ENCODE data around the gene COL5A3. TPM values are rescaled to one million over a fixed set of nuclear protein-coding genes. Genes with fewer than 3 reads are reported as not detected.

The COL5A3 gene
- total and polyA plus RNA-seq, 2 of the 13 experiments (the other 11 are each of a cell fraction or from before 2014, with no cell fraction given), result 0.02 TPM; not detected in 1

- TF ChIP-seq GTF2F1 (IDR thresholded peaks at IDR 0.05; ENCODE audit: low read length) (no peak; the same call in 1 of the 2 replicates), ZFP91 (CRISPR knock-in tag; IDR thresholded peaks at IDR 0.05; ENCODE audit: borderline replicate concordance) (peak; percentile 88), ZNF124 (CRISPR knock-in tag; IDR thresholded peaks at IDR 0.05) (0 out of 2 replicates have a peak, but pooled peaks have one; percentile 37), ZNF614 (CRISPR knock-in tag; IDR thresholded peaks at IDR 0.05; ENCODE audit: borderline replicate concordance) (peak; percentile 90; the same call in 1 of the 2 replicates), MTA1 (CRISPR knock-in tag; IDR thresholded peaks at IDR 0.05; ENCODE audit: borderline replicate concordance) (peak; percentile 78; the same call in 1 of the 2 replicates), ZNF547 (CRISPR knock-in tag; IDR thresholded peaks at IDR 0.05) (peak; percentile 54; the same call in 1 of the 2 replicates), ZNF512 (CRISPR knock-in tag; IDR thresholded peaks at IDR 0.05) (peak; percentile 100), ARID5B (CRISPR knock-in tag; IDR thresholded peaks at IDR 0.05) (peak; percentile 88), ZNF280D (CRISPR knock-in tag; IDR thresholded peaks at IDR 0.05) (peak; percentile 81; the same call in 1 of the 2 replicates), FOXK1 (CRISPR knock-in tag; IDR thresholded peaks at IDR 0.05; ENCODE audit: borderline replicate concordance, low read depth) (peak; percentile 70; the same call in 1 of the 2 replicates), EP300 (IDR thresholded peaks at IDR 0.05; ENCODE audit: low read depth in 2 of 2, low read length in 2 of 2) (peak in 1 of 2 experiments; percentile 54; a peak in 2 of 4 replicates), EP300 (CRISPR knock-in tag; IDR thresholded peaks at IDR 0.05; ENCODE audit: borderline replicate concordance) (no peak; the same call in 1 of the 2 replicates), NCOA5 (CRISPR knock-in tag; IDR thresholded peaks at IDR 0.05) (no peak), GFI1 (CRISPR knock-in tag; IDR thresholded peaks at IDR 0.05; ENCODE audit: borderline replicate concordance) (peak; percentile 79), RARA (CRISPR knock-in tag; IDR thresholded peaks at IDR 0.05) (peak; percentile 85), MIXL1 (CRISPR knock-in tag; IDR thresholded peaks at IDR 0.05) (peak; percentile 57; the same call in 1 of the 2 replicates), ZNF598 (CRISPR knock-in tag; IDR thresholded peaks at IDR 0.05; ENCODE audit: borderline replicate concordance) (peak; percentile 91; the same call in 1 of the 2 replicates), RELA (CRISPR knock-in tag; IDR thresholded peaks at IDR 0.05) (peak; percentile 74; the same call in 1 of the 2 replicates)
Observed at GRCh38 chr19:10027158-10027997, 17.1 kb upstream of the COL5A3 start (continued).
